ENCODE measurements around the gene ITLN2.
"Not testable (repeated sequence)": the region's sequence is repeated elsewhere in the genome, so short reads cannot be mapped to it uniquely, and the experiment has no call there.

GRCh38 chr1:160902251-160902650, 52.4 kb downstream of the ITLN2 start:
- TF ChIP-seq POLR2A (IDR thresholded peaks at IDR 0.05; ENCODE audit: low read length); HOXA7 (CRISPR knock-in tag; IDR thresholded peaks at IDR 0.05); PBX3 (IDR thresholded peaks at IDR 0.05); BHLHE40 (IDR thresholded peaks at IDR 0.05; ENCODE audit: low read depth, low read length); CTCF (IDR thresholded peaks at IDR 0.05); MAX (IDR thresholded peaks at IDR 0.05); KDM5A (IDR thresholded peaks at IDR 0.05); JUNB (IDR thresholded peaks at IDR 0.05); ELK1 (IDR thresholded peaks at IDR 0.05; ENCODE audit: low read depth, low read length): not testable (repeated sequence)
